Activated T-cell treated with anti-CD3 and anti-CD28 coated beads for 4 hours (primary cell): ENCODE measurements around the gene GPR137B.

ENCODE experiments used
- DNase-seq: peaks from one replicate; pipeline ENCODE4 v3.0.0-alpha.2; 2020

Gene GPR137B, protein sequence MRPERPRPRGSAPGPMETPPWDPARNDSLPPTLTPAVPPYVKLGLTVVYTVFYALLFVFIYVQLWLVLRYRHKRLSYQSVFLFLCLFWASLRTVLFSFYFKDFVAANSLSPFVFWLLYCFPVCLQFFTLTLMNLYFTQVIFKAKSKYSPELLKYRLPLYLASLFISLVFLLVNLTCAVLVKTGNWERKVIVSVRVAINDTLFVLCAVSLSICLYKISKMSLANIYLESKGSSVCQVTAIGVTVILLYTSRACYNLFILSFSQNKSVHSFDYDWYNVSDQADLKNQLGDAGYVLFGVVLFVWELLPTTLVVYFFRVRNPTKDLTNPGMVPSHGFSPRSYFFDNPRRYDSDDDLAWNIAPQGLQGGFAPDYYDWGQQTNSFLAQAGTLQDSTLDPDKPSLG

DNA sequence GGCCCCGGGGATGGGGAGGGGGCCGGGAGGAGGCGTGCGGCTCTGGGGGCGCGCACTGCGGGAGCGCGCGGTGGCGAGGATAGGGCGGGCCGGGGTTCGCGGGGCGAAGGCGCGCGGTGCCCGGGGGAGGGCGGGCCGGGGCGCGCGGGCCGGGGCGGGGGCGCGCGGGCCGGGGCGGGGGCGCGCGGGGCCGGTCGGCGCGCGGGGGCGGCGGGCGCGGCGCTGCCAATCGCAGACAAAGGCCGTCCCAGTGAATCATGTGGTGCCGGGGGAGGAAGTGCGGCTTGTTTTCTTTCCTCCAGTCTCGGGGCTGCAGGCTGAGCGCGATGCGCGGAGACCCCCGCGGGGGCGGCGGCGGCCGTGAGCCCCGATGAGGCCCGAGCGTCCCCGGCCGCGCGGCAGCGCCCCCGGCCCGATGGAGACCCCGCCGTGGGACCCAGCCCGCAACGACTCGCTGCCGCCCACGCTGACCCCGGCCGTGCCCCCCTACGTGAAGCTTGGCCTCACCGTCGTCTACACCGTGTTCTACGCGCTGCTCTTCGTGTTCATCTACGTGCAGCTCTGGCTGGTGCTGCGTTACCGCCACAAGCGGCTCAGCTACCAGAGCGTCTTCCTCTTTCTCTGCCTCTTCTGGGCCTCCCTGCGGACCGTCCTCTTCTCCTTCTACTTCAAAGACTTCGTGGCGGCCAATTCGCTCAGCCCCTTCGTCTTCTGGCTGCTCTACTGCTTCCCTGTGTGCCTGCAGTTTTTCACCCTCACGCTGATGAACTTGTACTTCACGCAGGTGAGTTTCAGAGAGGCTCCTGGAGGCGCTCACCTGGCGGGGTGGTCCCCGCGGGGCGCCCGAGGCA is at the start of gene GPR137B:
GPR137B (plus strand) TSS at position 287 of the 851 bp plus-strand sequence; CDS start at position 371, 84 bp downstream.
- peak; percentile 47 for DNase-seq

DNA sequence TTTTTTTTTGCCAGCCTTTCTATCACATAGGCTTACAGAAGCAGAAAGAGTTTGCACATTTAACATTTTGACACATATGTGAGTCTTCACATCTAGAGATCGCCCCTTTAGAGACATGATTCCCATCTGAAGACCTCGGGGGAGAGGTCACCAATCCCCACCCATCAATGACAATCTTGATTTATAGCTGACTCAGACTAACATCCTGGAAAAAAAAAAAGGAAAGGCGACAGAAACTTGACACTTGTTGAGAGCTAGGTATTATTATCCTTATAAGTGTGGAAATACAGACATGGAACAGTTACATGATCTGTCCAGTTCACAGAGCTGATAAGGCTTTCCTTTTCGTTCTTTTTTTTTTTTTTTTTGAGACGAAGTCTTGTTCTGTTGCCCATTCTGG is 49.4 kb upstream of the GPR137B start:
- DNase-seq, result no peak

DNA sequence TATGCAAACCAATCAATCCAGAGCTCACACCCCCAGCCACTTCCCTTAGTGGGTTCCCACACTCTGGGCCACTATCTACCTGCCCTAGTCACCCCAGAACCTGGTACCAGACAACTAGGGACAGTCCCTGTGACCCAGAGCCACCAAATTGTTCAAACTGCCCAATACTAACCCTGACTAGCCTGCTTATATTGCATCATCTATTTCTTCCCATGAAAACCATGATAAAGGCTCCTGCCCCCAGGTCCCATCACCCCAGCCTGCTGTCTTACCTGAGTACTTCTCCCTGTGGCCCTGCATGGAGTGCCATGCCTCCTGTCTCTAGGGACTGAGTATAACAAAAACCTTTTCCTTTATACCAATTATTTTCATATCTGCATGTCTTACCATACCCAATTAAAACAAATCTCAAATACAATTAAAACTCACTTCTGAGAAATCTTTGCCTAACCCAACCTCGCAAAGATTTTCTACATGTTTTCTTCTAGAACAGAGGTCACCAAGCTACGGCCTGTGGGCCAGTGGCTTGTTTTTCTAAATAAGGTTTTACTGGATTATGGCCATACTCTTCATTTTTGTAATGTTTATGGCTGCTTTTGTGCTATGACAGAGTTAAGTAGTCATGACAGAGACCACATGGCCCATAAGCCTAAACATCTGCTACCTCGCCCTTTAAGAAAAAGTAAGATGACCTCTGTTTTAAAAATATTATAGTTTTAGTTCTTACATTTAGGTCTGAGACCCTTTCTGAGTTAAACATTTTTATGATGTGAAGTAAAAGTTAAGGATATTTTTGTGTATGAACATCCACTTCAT is 46.4 kb upstream of the GPR137B start:
- DNase-seq, result no peak

DNA sequence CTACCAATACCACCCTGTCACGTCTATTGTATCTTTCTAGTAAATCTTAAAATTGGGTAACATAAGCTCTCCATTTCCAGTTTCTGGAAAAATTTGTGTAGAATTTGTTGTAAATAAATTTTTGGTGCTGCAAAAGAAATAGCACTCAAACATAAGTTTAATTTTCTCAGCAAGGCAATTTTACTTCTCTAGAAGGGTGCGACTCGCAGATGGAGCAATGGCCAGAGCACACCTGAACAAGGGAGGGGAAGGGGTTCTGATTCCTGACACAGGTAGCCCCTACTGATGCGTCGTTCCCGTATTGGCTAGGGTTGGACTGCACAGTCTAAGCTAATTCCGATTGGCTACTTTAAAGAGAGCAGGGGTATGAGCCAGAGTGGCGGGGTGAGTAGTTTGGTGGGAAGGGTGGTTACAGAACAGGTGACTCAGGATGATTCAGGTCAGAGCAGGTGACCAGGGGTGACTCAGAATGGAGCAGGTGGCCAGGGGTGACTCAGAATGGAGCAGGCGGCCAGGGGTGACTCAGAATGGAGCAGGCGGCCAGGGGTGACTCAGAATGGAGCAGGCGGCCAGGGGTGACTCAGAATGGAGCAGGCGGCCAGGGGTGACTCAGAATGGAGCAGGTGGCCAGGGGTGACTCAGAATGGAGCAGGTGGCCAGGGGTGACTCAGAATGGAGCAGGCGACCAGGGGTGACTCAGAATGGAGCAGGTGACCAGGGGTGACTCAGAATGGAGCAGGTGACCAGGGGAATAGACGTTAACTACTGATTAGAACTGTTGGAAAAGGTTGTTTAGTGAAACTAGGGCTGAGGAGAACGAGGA is 45.5 kb upstream of the GPR137B start:
- DNase-seq, result peak; percentile 74

DNA sequence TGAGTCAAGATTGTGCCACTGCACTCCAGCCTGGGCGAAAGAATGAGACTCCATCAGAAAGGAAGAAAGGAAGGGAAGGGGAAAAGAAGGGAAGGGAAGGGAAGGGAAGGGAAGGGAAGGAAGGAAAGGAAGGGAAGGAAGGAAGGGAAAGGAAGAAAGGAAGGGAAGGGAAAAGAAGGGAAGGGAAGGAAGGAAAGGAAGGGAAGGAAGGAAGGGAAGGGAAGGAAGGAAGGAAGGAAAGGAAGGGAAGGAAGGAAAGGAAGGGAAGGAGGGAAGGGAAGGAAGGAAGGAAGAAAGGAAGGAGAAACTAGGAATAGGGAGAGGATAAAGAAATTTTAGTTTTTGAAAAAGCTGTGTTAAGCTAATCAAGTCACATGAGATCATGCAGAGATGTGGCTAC is 44.1 kb upstream of the GPR137B start:
- DNase-seq, result no peak

DNA sequence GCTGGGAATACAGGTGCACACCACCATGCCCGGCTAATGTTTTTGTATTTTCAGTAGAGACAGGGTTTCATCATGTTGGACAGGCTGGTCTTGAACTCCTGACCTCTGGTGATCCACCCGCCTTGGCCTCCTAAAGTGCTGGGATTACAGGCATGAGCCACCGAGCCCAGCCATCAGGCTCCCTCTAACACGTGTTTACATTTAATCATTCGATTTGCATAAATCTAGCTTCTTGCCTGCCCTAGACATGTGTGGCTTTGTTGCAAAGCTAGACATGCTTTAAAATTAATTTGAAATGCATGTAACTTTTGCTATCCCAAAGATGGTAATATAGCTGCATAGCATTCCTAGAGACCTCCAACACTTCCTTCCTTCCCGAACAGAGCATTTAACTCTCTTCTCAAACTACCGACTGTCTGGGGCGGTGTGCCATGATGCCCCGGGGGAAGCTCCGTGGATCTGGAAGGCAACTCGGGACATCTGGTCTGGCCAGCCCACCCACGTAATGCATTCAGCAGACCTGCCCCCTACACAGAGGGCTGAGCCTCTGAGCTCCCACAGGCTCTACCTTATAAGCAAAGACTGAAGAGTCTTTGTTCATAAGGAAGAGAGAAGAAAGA is 42.9 kb upstream of the GPR137B start:
- DNase-seq, result no peak

DNA sequence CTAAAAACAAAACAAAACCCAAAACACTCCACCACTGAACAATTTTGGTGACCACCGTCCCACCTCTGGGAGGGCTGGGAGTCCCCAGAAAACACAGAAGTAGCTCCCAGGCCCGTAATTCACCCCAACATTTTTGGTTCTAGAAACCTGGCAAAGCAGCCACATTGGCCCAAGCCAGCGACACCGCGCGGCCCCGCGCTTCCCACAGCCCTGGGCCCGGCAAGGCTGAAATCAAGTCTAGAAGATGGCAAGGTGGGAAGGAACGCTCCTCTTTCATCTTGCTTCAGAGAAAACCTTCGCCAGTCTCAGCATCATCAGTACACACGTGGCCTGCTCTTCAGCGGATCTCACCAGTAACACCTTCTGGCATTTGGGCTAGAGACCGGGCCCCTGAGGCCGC is 41.5 kb upstream of the GPR137B start:
- DNase-seq, result no peak

DNA sequence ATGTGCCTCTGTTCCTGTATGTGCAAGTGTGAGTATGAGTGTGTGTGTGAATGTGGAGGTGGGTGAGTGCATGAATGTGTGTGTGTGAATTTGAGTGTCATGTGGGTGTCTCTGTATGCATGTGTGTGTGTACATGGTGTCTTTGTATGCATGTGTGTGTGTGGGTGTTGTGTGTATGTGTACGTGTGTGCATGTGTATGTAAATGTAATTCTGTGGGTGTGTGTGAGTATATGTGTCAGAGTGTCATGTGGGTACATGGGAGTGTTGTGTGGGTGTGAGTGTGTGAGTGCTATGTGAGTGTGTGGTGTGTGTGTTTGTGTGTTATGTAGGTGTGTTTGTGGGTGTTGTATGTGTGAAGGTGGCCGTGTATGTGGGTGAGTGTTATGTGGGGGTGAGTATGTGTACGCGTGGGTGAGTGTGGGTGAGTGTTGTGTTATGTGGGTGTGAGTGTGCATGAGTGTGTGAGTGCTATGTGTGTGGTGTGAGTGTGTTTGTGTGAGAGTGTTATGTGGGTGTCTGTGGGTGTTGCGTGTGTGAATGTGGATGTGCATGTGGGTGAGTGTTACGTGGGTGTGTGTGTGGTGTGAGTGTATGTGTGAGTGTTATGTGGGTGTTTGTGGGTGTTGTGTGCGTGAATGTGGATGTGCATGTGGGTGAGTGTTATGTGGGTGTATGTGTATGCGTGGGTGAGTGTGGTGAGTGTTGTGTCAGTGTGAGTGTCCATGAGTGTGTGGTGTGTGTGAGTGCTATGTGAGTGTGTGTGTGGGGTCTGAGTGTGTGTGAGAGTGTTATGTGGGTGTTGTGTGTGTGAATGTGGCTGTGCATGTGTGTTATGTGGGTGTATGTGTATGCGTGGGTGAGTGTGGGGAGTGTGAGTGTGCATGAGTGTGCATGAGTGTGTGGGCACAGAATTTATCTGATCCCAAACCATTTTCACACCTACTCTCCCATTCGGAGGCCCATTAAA is 40.8 kb upstream of the GPR137B start:
- no peak for DNase-seq

DNA sequence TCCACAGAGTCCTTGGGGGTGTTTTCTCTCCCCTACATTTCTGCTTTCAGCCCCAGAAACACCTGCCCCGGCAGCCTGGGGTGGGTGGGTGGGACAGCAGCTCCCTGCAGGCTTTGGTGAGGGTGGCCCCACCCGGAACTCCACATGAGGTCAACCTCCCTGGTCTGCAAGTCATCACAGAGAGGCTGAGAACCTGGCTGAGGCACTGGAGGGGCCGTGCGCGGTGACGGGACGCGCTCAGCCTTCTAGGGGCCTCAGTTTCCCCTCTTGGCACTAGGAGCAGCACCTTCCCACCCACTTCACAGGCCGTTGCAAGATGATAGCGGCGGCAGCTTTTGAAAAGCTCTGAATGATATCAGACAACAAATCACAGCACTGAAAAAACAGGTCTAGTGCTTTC is 39.7 kb upstream of the GPR137B start:
- no peak for DNase-seq

DNA sequence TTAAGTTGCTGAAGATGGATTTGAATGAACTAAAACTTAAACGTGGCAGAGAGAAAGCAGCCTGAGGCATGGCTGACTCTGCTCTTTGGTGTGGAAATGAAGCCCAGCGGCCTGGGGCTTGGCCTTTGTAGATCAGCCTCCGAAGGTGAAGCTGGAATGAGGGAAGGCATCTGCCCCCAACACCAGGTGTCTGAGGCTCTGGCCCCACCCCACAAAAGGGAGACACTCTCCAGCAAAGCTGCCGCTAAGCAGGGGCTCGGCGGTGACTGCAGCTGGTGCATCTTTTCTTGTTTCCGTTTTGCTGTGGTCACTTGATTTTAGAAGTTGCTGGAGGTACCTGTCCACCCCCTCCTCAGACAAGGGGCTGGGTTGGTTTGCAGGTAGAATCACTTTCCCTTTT is 39.3 kb upstream of the GPR137B start:
- DNase-seq, result no peak

DNA sequence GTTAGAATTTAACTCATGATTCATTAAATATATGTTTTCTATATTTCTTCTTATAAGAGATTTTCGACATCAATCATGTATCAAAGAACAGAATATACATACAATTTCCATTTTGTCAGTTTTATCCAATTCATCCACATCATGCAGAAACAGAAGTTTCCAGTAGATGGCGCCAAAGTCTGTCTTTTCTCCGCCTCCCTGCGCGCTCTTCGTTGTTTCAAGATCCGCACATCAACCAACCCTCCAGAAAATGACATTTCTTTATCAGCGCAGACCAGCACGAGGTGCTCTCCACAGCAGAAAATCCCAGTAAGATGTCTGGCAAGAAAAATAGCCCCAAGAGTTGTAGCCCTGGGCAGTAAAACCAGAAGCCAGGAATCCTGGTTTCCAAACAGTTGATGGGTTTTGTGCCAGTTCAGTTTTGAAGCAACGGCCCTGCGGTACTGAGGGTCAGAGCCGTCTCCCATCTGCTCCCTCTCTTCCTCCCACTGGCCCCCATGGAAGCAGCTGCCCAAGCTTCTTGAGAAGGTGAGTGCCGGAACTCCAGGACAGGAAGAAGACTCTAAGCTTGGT is 38.6 kb upstream of the GPR137B start:
- peak; percentile 58 for DNase-seq

DNA sequence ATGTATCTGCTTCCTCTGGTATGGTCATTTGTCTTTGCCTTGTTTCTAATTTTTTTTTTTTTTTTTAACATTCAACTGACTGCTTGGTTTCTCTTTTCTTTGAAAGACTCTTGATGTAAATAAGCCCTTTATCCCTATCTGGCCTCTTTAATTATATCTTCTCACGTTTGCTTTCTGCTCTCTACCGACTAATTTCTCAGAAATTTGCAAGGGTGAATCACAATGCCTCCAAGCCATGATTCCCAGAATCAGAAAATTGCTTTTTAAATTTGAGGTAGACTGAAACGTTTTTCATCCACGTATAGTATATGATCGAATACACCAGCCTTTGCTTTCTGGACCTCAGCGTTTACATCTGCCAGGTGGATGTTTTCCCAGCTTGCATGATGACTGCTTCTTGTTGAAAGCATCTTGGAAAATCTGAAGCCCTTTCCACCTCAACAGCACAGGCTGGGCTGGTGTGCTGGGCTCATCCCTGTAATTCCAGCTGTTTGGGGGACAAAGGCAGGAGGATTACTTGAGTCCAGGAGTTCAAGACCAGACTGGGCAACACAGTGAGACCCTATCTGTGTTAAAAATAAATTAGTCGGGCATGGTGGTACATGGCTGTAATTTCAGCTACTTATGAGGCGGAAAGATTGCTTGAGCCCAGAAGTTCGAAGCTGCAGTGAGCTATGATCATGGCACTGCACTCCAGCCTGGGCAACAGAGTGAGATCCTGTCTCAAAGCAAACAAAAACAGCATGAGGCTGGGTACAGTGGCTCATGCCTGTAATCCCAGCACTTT is 35.0 kb upstream of the GPR137B start:
- no peak for DNase-seq

DNA sequence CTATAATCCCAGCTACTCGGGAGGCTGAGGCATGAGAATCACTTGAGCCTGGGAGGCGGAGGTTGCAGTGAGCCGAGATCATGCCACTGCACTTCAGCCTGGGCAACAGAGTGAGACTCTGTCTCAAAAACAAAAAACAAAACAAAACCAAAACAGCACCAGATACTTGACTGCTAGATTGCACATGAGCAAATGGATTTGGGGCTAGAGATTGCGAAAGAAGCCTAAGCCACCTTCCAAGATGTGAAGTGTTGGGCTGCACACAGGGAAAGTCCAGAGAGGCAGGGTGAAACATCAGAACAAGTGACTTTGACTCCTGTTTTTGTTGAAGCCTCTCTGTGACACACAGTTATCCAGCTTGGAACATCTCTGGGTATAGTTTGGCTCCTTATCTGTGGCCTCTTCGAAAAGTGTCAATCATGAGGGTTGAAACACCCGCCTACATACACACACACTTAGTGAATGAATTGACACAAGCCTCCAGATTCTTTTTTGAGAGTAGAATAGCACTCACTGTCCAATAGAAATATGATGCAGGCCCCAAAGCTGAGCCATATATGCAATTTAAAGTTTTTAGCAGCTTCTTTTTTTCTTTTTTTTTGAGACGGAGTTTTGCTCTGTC is 34.2 kb upstream of the GPR137B start:
- no peak for DNase-seq

DNA sequence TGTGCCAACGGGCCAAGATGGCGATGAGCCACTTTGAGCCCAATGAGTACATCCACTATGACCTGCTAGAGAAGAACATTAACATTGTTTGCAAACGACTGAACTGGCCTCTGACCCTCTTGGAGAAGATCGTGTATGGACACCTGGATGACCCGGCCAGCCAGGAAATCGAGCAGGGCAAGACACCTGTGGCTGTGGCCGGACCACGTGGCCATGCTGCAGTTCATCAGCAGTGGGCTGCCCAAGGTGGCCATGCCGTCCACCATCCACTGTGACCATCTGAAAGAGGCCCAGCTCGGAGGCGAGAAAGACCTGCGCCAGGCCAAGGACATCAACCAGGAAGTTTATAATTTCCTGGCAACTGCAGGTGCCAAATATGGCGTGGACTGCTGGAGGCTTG is 32.2 kb upstream of the GPR137B start:
- no peak for DNase-seq

DNA sequence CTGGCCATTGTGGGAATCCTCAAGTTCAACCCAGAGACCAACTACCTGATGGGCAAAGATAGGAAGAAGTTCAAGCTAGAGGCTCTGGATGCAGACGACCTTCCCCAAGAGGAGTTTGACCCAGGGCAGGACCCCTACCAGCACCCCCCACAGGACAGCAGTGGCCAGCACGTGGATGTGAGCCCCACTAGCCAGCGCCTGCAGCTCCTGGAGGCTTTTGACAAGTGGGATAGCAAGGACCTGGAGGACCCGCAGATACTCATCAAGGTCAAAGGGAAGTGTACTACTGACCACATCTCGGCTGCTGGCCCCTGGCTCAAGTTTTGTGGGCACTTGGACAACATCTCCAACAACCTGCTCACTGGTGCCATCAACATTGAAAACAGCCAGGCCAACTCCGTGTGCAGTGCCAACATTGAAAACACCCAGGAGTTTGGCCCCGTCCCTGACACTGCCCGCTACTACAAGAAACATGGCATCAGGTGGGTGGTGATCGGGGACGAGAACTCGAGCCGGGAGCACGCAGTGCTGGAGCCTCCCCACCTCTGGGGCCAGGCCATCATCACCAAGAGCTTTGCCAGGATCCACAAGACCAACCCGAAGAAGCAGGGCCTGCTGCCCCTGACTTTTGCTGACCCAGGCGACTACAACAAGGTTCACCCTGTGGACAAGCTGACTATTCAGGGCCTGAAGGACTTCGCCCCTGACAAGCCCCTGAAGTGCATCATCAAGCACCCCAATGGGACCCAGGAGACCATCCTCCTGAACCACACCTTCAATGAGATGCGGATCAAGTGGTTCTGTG is 30.6 kb upstream of the GPR137B start:
- DNase-seq, result no peak

DNA sequence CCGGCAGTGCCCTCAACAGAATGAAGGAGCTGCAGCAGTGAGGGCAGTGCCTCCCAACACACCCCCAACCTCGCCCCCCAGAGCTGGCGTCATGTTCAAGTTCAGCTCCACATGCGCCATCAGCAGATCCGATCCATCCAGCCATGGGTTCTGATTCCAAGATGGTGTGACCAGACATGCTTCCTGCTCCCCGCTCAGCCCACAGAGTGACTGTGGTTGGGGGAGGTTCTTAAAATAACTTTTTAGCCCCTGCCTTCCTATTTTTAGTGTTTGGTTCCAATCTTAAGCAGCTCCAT is 30.1 kb upstream of the GPR137B start:
- no peak for DNase-seq

DNA sequence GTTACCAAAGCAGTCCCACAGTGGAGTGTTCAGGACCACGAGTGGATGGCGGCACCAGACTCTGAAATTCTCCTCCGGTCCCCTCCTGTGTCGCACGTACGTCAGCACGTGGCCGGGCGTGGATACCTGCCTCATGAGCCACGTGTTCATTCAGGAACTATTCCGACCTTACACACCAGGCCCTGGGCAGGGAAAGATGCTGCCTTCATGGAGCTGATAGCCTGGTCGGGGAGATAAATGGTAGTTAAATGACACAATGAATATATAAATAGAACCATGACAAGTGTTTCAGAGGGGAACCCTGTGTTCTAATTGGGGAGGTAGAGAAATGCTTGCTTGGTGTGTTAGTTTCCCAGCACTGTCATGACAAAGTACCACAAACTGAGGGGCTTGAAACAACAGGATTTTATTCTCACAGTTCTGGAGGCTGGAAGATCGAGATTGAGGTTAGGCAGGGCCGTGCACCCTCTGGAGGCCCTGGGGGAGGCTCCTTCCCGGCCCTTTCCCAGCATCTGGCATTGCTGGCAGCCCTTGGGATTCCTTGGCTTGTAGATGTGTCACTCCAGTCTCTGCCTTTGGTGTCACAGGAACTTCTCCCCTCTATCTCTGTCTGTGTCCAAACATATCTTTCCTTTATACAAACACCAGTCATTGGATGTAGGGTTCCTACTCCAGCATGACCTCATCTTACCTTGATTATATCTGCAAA is 28.9 kb upstream of the GPR137B start:
- no peak for DNase-seq
